BE2C (cell line): ENCODE measurements around the gene AQP3.
A peak's percentile ranks its signal among the peaks of the same experiment; 100 is the strongest.

Experiments
- DNase-seq: peaks from one replicate; pipeline ENCODE4 v3.0.0-alpha.2; 2020
- H3K27me3 ChIP-seq: fragments of 250-450 bp; sonication (Bioruptor Pico); 2 replicates; pipeline ENCODE4 v1.5.1; 2020; ENCODE audit warnings: mild to moderate bottlenecking
- H3K36me3 ChIP-seq: fragments of 250-450 bp; sonication (Bioruptor Pico); 2 replicates; pipeline ENCODE4 v1.5.1; 2020; ENCODE audit warnings: mild to moderate bottlenecking
- H3K4me1 ChIP-seq: fragments of 250-450 bp; sonication (Bioruptor Pico); 2 replicates; pipeline ENCODE4 v1.5.1; 2020
- H3K4me3 ChIP-seq: 2 replicates; pipeline ENCODE4 v1.5.1; 2011; ENCODE audit warnings: low read depth, low read length
- H3K9me3 ChIP-seq: fragments of 250-450 bp; sonication (Bioruptor Pico); 2 replicates; pipeline ENCODE4 v1.5.1; 2020
- TF ChIP-seq, protein P1 (sequence below): IDR thresholded peaks from 2 replicates; pipeline ENCODE4 v1.5.1; 2012; ENCODE audit warnings: mild to moderate bottlenecking, low read depth, low read length

AQP3 gene

GRCh38 chr9:33445389-33446239 is 1.8 kb downstream of the AQP3 start:
- no peak for DNase-seq
- TF ChIP-seq, protein P1, sequence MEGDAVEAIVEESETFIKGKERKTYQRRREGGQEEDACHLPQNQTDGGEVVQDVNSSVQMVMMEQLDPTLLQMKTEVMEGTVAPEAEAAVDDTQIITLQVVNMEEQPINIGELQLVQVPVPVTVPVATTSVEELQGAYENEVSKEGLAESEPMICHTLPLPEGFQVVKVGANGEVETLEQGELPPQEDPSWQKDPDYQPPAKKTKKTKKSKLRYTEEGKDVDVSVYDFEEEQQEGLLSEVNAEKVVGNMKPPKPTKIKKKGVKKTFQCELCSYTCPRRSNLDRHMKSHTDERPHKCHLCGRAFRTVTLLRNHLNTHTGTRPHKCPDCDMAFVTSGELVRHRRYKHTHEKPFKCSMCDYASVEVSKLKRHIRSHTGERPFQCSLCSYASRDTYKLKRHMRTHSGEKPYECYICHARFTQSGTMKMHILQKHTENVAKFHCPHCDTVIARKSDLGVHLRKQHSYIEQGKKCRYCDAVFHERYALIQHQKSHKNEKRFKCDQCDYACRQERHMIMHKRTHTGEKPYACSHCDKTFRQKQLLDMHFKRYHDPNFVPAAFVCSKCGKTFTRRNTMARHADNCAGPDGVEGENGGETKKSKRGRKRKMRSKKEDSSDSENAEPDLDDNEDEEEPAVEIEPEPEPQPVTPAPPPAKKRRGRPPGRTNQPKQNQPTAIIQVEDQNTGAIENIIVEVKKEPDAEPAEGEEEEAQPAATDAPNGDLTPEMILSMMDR = no peak
- Histone ChIP-seq H3K4me3 (no peak overlapping the region), H3K4me1 (peaks cover 16% of the 10 kb centered on the region), H3K9me3 (no peaks in the 10 kb centered on the region; the same call in 1 of the 2 replicates), H3K36me3 (no peaks in the 10 kb centered on the region), H3K27me3 (no peaks in the 10 kb centered on the region)

DNA sequence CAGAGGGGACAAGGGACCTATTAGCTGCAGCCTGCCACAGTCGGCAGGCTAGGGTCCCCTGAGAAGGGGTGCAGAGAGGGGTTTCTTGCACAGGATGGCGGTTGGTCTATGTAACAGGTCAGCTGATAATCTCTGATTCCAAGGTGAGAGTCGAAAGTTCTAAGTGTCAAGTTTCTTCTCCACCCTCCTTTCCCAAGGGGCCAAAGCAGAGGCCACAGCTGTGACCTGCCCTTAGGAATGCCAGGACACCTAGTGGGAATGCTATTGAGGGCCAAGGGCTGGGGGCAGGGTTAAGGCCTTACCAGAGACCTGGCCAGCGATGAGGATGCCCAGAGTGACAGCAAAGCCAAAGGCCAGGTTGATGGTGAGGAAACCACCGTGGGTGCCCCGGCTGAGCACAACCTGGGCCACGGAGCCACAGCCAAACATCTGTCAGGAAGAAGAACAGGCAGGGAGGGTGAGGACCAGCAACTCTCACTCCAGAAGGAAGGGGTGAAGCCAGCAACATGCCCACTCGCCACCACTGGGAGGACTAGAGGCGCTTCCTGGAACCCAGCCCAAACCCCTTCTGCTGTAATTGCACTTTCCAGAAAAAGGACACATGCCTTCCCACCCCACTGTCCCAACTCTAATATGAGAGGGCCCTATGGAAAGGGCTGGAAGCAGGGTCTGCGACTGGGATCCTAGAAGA is 3.8 kb downstream of the AQP3 start:
- Histone ChIP-seq H3K4me3 (no peak overlapping the region), H3K4me1 (peaks cover 16% of the 10 kb centered on the region), H3K27me3 (no peaks in the 10 kb centered on the region), H3K9me3 (no peaks in the 10 kb centered on the region; the same call in 1 of the 2 replicates), H3K36me3 (no peaks in the 10 kb centered on the region)
- TF ChIP-seq, protein P1 = peak; percentile 11; the same call in 1 of the 2 replicates
- DNase-seq = no peak

DNA sequence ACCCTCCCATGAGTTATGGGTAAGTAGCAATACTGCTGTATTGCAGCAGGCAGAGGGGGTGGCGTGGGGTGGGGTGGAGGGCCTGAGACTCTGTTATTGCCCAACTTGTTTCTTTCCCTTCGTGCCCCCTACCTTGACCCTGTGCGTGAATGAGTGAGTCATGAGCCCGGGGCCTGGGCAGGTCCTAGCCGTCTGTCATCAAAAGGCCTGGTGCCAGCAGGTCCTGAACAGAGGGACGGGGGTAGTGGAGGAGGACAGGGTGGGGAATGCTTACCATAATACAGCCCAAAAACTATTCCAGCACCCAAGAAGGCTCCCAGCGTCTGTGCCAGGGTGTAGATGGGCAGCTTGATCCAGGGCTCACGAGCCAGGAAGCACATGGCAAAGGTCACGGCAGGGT is 4.3 kb downstream of the AQP3 start:
- no peak overlapping the region for H3K4me3 ChIP-seq
- TF ChIP-seq, protein P1 = no peak
- no peaks in the 10 kb centered on the region; the same call in 1 of the 2 replicates for H3K9me3 ChIP-seq
- no peaks in the 10 kb centered on the region for H3K36me3 ChIP-seq
- no peak for DNase-seq
- no peaks in the 10 kb centered on the region for H3K27me3 ChIP-seq
- H3K4me1 ChIP-seq = peaks cover 14% of the 10 kb centered on the region

- H3K27me3 ChIP-seq = no peaks in the 10 kb centered on the region
- peaks cover 10% of the 10 kb centered on the region for H3K4me1 ChIP-seq
- DNase-seq = no peak
- TF ChIP-seq, protein P1 = no peak
- H3K9me3 ChIP-seq = no peaks in the 10 kb centered on the region
- H3K36me3 ChIP-seq = no peaks in the 10 kb centered on the region
- no peak overlapping the region for H3K4me3 ChIP-seq
Measured at GRCh38 chr9:33442125-33442524, 5.3 kb downstream of the AQP3 start.

DNA sequence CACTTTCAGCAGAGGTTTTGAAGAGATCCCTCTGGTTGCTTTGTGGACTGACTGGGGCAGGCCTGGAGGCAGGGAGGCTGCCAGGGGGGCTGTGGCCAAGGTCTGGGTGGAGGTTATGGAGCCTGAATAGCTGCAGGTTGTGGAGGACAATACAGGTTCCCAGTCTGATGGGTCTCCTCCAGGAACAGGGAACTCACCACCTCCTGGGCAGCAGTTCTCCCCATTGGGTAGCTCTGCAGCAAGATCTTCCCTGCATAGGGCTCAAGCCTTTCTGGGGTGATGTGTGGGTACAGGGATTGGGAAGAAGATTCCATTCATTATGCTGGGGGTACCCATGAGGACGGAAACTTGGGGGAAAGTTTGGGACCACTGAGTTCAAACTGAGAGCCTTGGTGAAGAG is 6.8 kb downstream of the AQP3 start:
- DNase-seq = no peak
- TF ChIP-seq, protein P1 = no peak
- no peaks in the 10 kb centered on the region; the same call in 1 of the 2 replicates for H3K4me1 ChIP-seq
- no peaks in the 10 kb centered on the region for H3K9me3 ChIP-seq
- no peaks in the 10 kb centered on the region for H3K27me3 ChIP-seq
- H3K4me3 ChIP-seq = no peak overlapping the region
- no peaks in the 10 kb centered on the region for H3K36me3 ChIP-seq

DNA sequence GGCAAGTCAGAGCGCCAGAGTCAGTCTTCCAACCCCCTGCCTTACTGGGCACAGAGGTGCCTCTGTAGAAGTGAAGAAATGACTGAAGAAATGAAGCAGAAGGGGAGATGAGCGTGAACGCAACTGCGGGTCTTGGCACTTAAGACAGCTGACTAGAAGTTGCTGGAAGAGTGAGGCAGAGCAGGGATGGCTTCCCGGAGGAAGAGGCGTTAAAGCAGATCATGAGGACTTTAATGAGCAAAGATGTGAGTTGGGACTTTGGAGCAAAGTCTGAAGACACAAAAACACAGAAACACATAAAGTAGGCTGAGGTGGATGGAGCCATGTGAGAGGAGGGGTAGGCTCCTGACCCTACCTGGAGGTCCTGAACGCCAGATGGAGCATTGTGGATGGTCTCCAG is 7.2 kb downstream of the AQP3 start:
- no peaks in the 10 kb centered on the region for H3K36me3 ChIP-seq
- no peaks in the 10 kb centered on the region for H3K9me3 ChIP-seq
- no peak overlapping the region for H3K4me3 ChIP-seq
- DNase-seq = no peak
- no peaks in the 10 kb centered on the region; the same call in 1 of the 2 replicates for H3K4me1 ChIP-seq
- H3K27me3 ChIP-seq = no peaks in the 10 kb centered on the region
- TF ChIP-seq, protein P1 = no peak
